ENCODE results near the gene TBX21. TPM values are rescaled to one million over a fixed set of nuclear protein-coding genes. Genes with fewer than 3 reads are reported as not detected.

TBX21 gene
- total RNA-seq, 1 experiment from 2014 or later, result 0.15 TPM

DNA sequence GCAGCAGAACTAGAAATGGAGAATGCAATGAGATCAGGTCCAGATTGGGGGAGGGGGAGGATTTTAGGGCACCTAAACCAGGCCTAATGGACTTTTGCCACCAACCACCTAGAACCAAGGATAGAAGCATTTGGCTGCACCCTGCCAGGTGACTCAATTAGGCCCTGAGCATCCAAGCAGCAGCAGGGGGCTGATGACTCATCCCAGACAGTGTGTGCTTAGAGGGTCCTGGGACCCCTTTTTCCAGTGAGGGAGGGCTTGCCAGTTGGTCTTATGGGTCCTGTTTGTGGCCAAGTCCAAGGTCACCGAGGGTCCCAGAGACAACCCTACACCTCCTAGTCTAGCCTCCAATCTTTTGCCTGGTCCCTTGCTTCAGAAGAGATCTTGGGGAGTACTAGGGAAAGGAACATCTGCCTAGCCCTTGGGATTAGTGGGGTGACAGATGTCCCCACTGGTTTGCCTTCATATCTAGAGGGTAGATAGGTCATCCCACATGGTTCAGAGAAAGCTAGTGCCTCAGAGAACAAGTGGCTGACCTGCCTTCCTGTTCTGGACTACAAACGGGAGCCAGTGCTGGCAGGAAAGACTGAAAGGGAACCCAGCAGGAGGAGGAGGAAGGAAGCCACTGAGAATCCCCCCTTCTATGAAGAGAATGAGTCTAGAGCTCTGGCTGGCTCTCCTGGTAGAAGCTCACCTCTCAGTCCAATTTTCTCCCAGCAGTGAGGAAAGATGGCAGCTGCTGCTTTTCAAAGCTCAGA, 40.7 kb upstream of the TBX21 start (continued):
- TF ChIP-seq, protein P1, sequence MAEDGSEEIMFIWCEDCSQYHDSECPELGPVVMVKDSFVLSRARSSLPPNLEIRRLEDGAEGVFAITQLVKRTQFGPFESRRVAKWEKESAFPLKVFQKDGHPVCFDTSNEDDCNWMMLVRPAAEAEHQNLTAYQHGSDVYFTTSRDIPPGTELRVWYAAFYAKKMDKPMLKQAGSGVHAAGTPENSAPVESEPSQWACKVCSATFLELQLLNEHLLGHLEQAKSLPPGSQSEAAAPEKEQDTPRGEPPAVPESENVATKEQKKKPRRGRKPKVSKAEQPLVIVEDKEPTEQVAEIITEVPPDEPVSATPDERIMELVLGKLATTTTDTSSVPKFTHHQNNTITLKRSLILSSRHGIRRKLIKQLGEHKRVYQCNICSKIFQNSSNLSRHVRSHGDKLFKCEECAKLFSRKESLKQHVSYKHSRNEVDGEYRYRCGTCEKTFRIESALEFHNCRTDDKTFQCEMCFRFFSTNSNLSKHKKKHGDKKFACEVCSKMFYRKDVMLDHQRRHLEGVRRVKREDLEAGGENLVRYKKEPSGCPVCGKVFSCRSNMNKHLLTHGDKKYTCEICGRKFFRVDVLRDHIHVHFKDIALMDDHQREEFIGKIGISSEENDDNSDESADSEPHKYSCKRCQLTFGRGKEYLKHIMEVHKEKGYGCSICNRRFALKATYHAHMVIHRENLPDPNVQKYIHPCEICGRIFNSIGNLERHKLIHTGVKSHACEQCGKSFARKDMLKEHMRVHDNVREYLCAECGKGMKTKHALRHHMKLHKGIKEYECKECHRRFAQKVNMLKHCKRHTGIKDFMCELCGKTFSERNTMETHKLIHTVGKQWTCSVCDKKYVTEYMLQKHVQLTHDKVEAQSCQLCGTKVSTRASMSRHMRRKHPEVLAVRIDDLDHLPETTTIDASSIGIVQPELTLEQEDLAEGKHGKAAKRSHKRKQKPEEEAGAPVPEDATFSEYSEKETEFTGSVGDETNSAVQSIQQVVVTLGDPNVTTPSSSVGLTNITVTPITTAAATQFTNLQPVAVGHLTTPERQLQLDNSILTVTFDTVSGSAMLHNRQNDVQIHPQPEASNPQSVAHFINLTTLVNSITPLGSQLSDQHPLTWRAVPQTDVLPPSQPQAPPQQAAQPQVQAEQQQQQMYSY (CRISPR knock-in tag; IDR thresholded peaks at IDR 0.05), result 0 out of 2 replicates have a peak, but pooled peaks have one; percentile 30
- TF ChIP-seq, protein P2, sequence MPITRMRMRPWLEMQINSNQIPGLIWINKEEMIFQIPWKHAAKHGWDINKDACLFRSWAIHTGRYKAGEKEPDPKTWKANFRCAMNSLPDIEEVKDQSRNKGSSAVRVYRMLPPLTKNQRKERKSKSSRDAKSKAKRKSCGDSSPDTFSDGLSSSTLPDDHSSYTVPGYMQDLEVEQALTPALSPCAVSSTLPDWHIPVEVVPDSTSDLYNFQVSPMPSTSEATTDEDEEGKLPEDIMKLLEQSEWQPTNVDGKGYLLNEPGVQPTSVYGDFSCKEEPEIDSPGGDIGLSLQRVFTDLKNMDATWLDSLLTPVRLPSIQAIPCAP (CRISPR knock-in tag; IDR thresholded peaks at IDR 0.05), result no peak

DNA sequence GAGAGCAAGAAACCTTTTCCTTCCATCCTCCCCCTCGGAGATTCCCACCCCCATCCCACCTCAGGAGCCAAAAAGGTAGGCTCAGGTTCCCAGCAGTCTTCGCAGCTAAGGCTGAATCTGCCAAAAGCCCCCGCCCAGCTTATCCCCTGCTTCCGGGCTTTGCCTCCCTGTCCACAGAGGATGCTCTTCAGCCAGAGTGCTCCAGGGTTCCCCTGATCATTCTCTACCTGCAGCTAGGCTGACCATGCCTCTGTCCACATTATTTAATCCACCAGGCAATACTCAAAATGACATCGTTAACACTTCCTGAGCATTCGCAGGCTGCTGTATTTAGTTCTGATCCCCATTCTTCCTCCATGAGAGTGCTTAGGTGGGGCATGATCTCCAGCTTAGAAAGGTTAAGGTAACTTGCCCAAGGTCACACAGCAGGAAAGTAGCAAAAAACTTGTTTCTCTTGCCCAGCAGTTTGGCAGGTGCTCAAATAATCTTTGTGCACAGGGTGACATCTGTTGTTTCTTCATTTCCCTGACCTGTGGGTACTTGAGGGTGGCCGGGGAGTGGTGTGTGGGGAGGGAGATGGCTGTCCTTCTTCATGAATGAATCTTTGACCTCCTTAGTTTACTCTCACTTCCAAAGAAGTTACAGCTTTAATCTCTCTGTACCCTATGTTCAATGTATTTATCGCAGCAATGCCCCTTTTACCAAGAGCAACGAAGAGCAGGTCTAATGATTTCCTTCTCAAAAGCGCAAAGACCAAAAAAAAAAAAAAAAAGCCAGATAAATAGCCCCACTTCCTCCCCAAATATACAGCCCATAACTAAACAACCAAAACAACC, 39.9 kb upstream of the TBX21 start:
- Mint-ChIP-seq H3K27me3 (ENCODE audit: low read depth) (no peaks in the 10 kb centered on the region), H3K36me3 (no peaks in the 10 kb centered on the region), H3K27ac (peak overlapping the region; percentile 93), H3K4me1 (peaks cover 39% of the 10 kb centered on the region), H3K4me3 (peak overlapping the region; percentile 78), H3K9me3 (no peaks in the 10 kb centered on the region)
- ATAC-seq (no peak), DNase-seq (ENCODE audit: low spot score) (no peak)
- POLR2A ChIA-PET, result interaction anchor here (2.9 kb wide), 1 partner anchor 44 kb away, joined by 15 read pairs; the partner anchor contains the start of gene KPNB1
- CTCF ChIA-PET, result interaction anchor here (0.6 to 2.1 kb wide), 10 partner anchors 12 to 1776 kb away, joined by 3 to 13 read pairs (median 5); partner anchors contain the start of genes KPNB1, SCRN2 and TBX21
- no peak for TF ChIP-seq MYBL2 (CRISPR knock-in tag; IDR thresholded peaks at IDR 0.05)
- peak; percentile 15; the same call in 1 of the 2 replicates for TF ChIP-seq GABPB1 (CRISPR knock-in tag; IDR thresholded peaks at IDR 0.05)

DNA sequence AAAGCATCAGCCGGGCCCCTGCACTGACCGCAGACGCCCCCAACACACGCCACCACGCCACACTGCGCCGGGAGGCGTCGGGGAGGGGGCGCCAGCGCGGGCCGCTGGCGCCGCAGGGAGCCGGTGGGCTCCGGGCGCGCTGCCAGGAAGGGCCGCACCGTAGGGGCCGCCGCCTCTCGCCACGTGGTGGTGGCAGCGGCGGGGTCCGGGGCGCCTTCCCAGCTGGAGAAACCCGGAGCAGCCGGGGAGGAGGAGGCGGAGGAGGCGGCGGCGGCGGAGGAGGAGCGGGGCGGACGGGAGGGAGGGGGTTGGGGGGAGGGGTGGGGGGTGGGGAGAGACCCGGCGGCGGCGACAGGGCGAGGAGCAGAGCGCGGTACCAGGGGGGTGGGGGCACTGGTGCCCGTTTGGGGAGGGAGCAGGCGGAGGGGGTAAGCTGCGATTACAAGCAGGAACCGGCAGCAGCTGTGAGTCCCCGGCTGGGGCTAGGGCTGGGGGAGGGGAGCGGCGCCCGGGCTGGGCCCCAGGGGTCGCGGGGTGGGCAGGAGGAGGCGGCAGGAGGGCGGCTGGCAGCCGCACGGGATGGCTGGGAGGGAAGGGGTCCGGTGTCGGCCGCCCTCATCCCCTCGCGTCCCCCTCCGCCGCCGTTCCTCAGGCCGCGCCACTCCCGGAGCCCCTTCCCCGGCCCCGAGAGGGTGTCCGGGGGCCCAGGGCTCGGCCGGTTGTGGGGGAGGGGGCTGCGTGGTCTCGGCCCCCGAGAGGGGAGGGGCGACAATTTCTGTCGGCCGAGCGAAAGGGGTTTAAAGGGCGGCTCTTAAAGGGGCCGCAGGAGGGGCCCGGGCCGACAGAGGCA, 39.1 kb upstream of the TBX21 start, which contains the start of gene TBKBP1:
TSS of gene TBKBP1 (plus strand) at position 431 of the 850 bp plus-strand sequence. CDS start 1,952 bp downstream, outside the sequence.
- H3K4me3 Mint-ChIP-seq, result peak within 1 kb of the TSS; percentile 91
- peaks cover 40% of the 10 kb centered on the region for H3K4me1 Mint-ChIP-seq
- peak; percentile 45 for ATAC-seq
- H3K27me3 Mint-ChIP-seq (ENCODE audit: low read depth), result no peaks in the 10 kb centered on the region
- ChIA-PET CTCF (interaction anchor here (0.6 to 2.1 kb wide), 7 partner anchors 30 to 1775 kb away, joined by 3 to 13 read pairs (median 8); partner anchors contain the start of genes KPNB1, SCRN2 and TBX21), POLR2A (interaction anchor here (0.7 to 2.9 kb wide), 2 partner anchors 45 to 47 kb away, joined by 4 to 15 read pairs; partner anchors contain the start of gene KPNB1)
- no peaks in the 10 kb centered on the region for H3K36me3 Mint-ChIP-seq
- H3K27ac Mint-ChIP-seq, result peak within 1 kb of the TSS; percentile 93
- DNase-seq (ENCODE audit: low spot score), result peak; percentile 85
- H3K9me3 Mint-ChIP-seq, result no peaks in the 10 kb centered on the region
- TF ChIP-seq ZNF416 (CRISPR knock-in tag; IDR thresholded peaks at IDR 0.05) (no peak), OVOL2 (CRISPR knock-in tag; IDR thresholded peaks at IDR 0.05; ENCODE audit: borderline replicate concordance) (no peak), HMGA2 (CRISPR knock-in tag; IDR thresholded peaks at IDR 0.05) (no peak), ZNF232 (CRISPR knock-in tag; IDR thresholded peaks at IDR 0.05) (no peak), TP53 (CRISPR knock-in tag; IDR thresholded peaks at IDR 0.05) (no peak), GABPB1 (CRISPR knock-in tag; IDR thresholded peaks at IDR 0.05) (0 out of 2 replicates have a peak, but pooled peaks have one; percentile 25)
- TF ChIP-seq, protein P3, sequence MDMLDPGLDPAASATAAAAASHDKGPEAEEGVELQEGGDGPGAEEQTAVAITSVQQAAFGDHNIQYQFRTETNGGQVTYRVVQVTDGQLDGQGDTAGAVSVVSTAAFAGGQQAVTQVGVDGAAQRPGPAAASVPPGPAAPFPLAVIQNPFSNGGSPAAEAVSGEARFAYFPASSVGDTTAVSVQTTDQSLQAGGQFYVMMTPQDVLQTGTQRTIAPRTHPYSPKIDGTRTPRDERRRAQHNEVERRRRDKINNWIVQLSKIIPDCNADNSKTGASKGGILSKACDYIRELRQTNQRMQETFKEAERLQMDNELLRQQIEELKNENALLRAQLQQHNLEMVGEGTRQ (CRISPR knock-in tag; IDR thresholded peaks at IDR 0.05), result peak; percentile 35
- TF ChIP-seq, protein P4, sequence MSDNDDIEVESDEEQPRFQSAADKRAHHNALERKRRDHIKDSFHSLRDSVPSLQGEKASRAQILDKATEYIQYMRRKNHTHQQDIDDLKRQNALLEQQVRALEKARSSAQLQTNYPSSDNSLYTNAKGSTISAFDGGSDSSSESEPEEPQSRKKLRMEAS (CRISPR knock-in tag; IDR thresholded peaks at IDR 0.05), result peak; percentile 40; the same call in 1 of the 2 replicates
- TF ChIP-seq, protein P5, sequence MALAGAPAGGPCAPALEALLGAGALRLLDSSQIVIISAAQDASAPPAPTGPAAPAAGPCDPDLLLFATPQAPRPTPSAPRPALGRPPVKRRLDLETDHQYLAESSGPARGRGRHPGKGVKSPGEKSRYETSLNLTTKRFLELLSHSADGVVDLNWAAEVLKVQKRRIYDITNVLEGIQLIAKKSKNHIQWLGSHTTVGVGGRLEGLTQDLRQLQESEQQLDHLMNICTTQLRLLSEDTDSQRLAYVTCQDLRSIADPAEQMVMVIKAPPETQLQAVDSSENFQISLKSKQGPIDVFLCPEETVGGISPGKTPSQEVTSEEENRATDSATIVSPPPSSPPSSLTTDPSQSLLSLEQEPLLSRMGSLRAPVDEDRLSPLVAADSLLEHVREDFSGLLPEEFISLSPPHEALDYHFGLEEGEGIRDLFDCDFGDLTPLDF (CRISPR knock-in tag; IDR thresholded peaks at IDR 0.05), result no peak
- TF ChIP-seq, protein P6, sequence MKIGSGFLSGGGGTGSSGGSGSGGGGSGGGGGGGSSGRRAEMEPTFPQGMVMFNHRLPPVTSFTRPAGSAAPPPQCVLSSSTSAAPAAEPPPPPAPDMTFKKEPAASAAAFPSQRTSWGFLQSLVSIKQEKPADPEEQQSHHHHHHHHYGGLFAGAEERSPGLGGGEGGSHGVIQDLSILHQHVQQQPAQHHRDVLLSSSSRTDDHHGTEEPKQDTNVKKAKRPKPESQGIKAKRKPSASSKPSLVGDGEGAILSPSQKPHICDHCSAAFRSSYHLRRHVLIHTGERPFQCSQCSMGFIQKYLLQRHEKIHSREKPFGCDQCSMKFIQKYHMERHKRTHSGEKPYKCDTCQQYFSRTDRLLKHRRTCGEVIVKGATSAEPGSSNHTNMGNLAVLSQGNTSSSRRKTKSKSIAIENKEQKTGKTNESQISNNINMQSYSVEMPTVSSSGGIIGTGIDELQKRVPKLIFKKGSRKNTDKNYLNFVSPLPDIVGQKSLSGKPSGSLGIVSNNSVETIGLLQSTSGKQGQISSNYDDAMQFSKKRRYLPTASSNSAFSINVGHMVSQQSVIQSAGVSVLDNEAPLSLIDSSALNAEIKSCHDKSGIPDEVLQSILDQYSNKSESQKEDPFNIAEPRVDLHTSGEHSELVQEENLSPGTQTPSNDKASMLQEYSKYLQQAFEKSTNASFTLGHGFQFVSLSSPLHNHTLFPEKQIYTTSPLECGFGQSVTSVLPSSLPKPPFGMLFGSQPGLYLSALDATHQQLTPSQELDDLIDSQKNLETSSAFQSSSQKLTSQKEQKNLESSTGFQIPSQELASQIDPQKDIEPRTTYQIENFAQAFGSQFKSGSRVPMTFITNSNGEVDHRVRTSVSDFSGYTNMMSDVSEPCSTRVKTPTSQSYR (CRISPR knock-in tag; IDR thresholded peaks at IDR 0.05), result peak; percentile 75
